GM19468 (cell line): ENCODE results near the gene TBC1D2B.
"Not testable (repeated sequence)": the region's sequence is repeated elsewhere in the genome, so short reads cannot be mapped to it uniquely, and the experiment has no call there.

Source experiments
- ATAC-seq: cut with Tn5 transposase; IDR thresholded peaks from one replicate; pipeline ENCODE4 v1.9.1; 2021; ENCODE audit warnings: mild to moderate bottlenecking, moderate library complexity, moderate number of reproducible peaks; ENCODE audit not compliant: unreplicated experiment; ENCODE audit errors: extremely low read depth

TBC1D2B gene

GRCh38 chr15:77966540-77967234 lies 110.8 kb downstream of the TBC1D2B start:
- ATAC-seq: no peak

GRCh38 chr15:77964193-77964592 lies 113.3 kb downstream of the TBC1D2B start:
- ATAC-seq: no peak

- ATAC-seq: no peak
Observed at GRCh38 chr15:77959432-77959879, 118.1 kb downstream of the TBC1D2B start.

- not testable (repeated sequence) for ATAC-seq
Observed at GRCh38 chr15:77958716-77959431, 118.6 kb downstream of the TBC1D2B start.

GRCh38 chr15:77958021-77958420 lies 119.5 kb downstream of the TBC1D2B start:
- not testable (repeated sequence) for ATAC-seq

- ATAC-seq: not testable (repeated sequence)
Observed at GRCh38 chr15:77953926-77954325, 123.6 kb downstream of the TBC1D2B start.

- ATAC-seq: not testable (repeated sequence)
Observed at GRCh38 chr15:77952928-77953446, 124.5 kb downstream of the TBC1D2B start.

GRCh38 chr15:77951105-77951786 lies 126.3 kb downstream of the TBC1D2B start:
- ATAC-seq: not testable (repeated sequence)

GRCh38 chr15:77950470-77950869 lies 127.0 kb downstream of the TBC1D2B start:
- not testable (repeated sequence) for ATAC-seq

- no peak for ATAC-seq
Observed at GRCh38 chr15:77945566-77945965, 131.9 kb downstream of the TBC1D2B start.
